Stimulated activated CD4-positive, alpha-beta T cell treated with anti-CD3 and anti-CD28 coated beads, TNF-alpha, amount 100 ng/mL, for 24 hours (primary cell): ENCODE data around the gene SGMS1.
"Not testable (repeated sequence)": the region's sequence is repeated elsewhere in the genome, so short reads cannot be mapped to it uniquely, and the experiment has no call there.

Experiments used
- DNase-seq, 3 experiments: peaks; one replicate each; pipeline ENCODE4 v3.0.0-alpha.2; 2020; ENCODE audit warnings: low read depth in 3 of 3

The SGMS1 gene

GRCh38 chr10:50309342-50309741 is 314.4 kb downstream of the SGMS1 start:
- no peak for DNase-seq

- DNase-seq, result no peak
Measured at GRCh38 chr10:50304660-50305059, 319.1 kb downstream of the SGMS1 start.

- no peak for DNase-seq
Measured at GRCh38 chr10:50299948-50300669, 323.6 kb downstream of the SGMS1 start.

- DNase-seq, result no peak
Measured at GRCh38 chr10:50295367-50295766, 328.4 kb downstream of the SGMS1 start.

GRCh38 chr10:50294582-50294981 is 329.2 kb downstream of the SGMS1 start:
- DNase-seq, result no peak

- no peak for DNase-seq
Measured at GRCh38 chr10:50293513-50294313, 330.0 kb downstream of the SGMS1 start.

GRCh38 chr10:50291261-50291850 is 332.4 kb downstream of the SGMS1 start:
- DNase-seq, result no peak

- DNase-seq, result no peak
Measured at GRCh38 chr10:50289196-50289595, 334.6 kb downstream of the SGMS1 start.

GRCh38 chr10:50286996-50287803 is 336.6 kb downstream of the SGMS1 start:
- DNase-seq, result no peak

- DNase-seq, result no peak
Measured at GRCh38 chr10:50286517-50286916, 337.2 kb downstream of the SGMS1 start.

GRCh38 chr10:50281967-50282522 is 341.7 kb downstream of the SGMS1 start:
- no peak for DNase-seq

GRCh38 chr10:50281210-50281966 is 342.4 kb downstream of the SGMS1 start:
- no peak for DNase-seq

- DNase-seq, result no peak
Measured at GRCh38 chr10:50280049-50280841, 343.5 kb downstream of the SGMS1 start.

GRCh38 chr10:50279489-50279888 is 344.3 kb downstream of the SGMS1 start:
- DNase-seq, result no peak

GRCh38 chr10:50275650-50276235 is 348.0 kb downstream of the SGMS1 start:
- DNase-seq, result peak in 2 of 3 experiments; percentile 2 to 24

- no peak for DNase-seq
Measured at GRCh38 chr10:50272531-50272930, 351.2 kb downstream of the SGMS1 start.

GRCh38 chr10:50271564-50272250 is 352.0 kb downstream of the SGMS1 start:
- DNase-seq, result no peak

- not testable (repeated sequence) for DNase-seq
Measured at GRCh38 chr10:50267877-50268276, 355.9 kb downstream of the SGMS1 start.

GRCh38 chr10:50262625-50263024 is 361.1 kb downstream of the SGMS1 start:
- not testable (repeated sequence) for DNase-seq
